Activated CD8-positive, alpha-beta memory T cell treated with anti-CD3 and anti-CD28 coated beads, Interleukin-2, amount 50 U/mL, for 48 hours (primary cell): ENCODE measurements around the gene DDX43.
A peak's percentile ranks its signal among the peaks of the same experiment; 100 is the strongest.
"Not testable (repeated sequence)": the region's sequence is repeated elsewhere in the genome, so short reads cannot be mapped to it uniquely, and the experiment has no call there.

ENCODE experiments used
- DNase-seq: peaks from one replicate; pipeline ENCODE4 v3.0.0-alpha.2; 2020

DDX43 gene

GRCh38 chr6:73389854-73390253 is 4.8 kb upstream of the DDX43 start:
- no peak for DNase-seq

DNA sequence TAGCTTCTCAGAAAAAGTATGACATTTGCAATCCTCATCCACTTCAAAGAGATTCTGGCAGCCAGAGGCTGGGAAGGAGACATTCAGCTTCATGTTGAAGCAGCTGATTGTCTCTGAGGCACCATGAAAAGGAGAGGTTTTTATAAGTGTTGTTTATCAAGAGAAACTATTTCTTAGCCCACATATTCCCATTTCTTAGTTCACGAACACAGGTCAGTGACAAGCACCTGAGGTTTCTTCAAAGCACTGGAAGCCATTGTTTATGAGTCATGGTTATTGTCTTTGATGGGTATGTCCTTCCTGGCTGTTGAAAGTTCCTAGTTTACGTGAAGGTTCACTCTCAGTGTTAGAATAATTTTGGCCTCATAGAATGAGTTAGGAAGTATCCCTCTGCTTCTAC is 3.0 kb upstream of the DDX43 start:
- no peak for DNase-seq

GRCh38 chr6:73392188-73392587 is 2.4 kb upstream of the DDX43 start:
- DNase-seq = not testable (repeated sequence)

DNA sequence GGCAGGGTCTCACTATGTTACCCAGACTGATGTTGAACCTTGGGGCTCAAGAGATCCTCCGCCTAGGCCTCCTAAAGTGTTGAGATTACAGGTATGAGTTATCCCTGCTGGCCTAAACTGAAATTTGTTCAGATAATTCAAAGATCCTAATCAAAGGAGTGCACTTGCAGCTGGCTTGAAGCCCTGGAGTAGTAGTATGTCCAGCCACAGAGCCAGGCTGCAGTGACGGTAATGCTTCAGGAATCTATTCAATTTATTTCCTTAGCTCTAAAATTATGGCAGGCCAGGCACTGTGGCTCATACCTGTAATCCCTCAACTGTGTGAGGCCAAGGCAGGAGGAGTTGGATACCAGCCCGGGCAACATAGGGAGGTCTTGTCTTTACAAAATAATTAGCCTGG is 1.4 kb upstream of the DDX43 start:
- no peak for DNase-seq

- DNase-seq = no peak
These were observed 1.2 kb downstream of the DDX43 start for GRCh38 chr6:73395875-73396274.

DNA sequence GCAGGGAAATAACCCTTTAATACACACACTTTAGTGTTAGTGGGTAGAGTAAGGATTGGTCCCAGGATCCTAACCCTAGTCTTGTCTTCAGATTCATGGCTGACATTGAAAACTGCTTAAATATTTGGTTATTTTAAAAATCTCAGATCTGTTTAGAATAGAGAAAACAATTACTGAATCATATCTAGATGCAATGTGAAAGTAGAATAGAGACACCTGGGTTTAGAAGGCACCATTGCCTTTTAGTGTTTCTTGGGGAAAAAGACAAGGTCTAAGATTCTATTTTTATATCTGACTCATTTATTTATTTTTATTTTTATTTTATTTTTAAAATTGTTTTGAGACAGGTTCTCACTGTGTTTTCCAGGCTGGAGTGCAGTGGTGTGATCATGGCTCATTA is 6.0 kb downstream of the DDX43 start:
- no peak for DNase-seq

GRCh38 chr6:73409395-73409794 is 14.8 kb downstream of the DDX43 start:
- no peak for DNase-seq

GRCh38 chr6:73413102-73413501 is 18.5 kb downstream of the DDX43 start:
- no peak for DNase-seq

GRCh38 chr6:73418081-73418741 is 23.6 kb downstream of the DDX43 start:
- no peak for DNase-seq

DNA sequence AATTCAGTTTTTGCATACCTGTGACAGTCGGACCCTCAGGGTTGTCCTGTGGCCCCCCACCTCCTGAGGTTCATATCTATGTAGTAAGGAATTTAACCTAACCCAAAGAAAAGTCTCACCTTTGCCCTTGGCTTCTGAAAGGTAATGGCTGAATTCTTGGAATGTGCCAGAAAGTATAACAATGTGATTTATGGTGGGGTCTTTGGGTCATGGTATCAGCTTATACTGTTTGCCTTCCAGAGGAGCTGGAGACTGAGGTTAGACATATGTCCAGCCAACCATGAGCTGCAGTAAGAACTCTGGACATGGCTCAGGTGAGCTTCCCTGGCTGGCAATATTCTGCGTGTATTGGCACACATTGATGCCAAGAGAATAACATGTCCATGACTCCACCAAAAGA is 26.9 kb downstream of the DDX43 start:
- no peak for DNase-seq

DNA sequence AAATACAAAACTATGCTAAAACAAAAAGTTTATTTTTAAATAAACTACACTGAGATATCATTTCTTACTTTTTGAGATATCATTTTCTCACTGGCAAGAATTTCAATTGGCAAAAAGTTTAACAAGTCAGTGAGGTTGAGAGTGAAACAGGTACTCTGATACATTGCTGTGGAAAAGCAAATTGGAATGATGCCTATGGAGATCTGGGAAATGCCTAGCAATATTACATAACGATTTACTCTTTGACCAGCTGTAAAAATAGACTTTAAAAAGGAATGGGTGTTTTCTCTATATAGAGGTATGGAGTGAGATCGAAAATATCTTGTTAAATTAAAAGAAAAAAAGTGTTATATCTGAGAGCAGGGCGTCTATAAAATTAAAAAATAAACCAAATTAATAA is 40.6 kb downstream of the DDX43 start:
- DNase-seq = no peak

DNA sequence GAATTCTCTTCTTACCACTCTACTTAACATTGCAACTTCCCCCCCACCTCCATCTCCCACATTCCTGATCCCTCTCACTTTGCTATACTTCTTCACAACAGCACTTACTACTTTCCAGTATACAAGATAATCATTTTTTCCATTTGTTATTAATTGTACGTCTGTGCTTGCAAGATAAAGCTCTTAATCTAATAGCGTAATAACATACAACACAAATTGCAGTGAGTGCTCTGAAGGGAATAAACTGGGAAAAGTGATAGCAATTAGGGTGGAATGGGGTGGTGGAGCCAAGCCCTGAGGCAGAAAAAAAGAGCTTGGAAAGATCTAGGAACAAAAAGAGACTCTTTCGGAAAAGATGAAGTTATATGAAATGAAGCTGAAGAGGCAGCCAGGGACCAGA is 48.9 kb downstream of the DDX43 start:
- DNase-seq = no peak

- DNase-seq = peak; percentile 78
These were observed 56.8 kb downstream of the DDX43 start for GRCh38 chr6:73451223-73452106.

GRCh38 chr6:73452107-73452461 is 57.5 kb downstream of the DDX43 start, which contains the start of gene CGAS:
TSS of gene CGAS (minus strand) at chr6:73452297. CDS start at chr6:73452181, 116 bp downstream.
- peak; percentile 89 for DNase-seq

- DNase-seq = peak; percentile 20
These were observed 61.4 kb downstream of the DDX43 start for GRCh38 chr6:73455865-73456629.

DNA sequence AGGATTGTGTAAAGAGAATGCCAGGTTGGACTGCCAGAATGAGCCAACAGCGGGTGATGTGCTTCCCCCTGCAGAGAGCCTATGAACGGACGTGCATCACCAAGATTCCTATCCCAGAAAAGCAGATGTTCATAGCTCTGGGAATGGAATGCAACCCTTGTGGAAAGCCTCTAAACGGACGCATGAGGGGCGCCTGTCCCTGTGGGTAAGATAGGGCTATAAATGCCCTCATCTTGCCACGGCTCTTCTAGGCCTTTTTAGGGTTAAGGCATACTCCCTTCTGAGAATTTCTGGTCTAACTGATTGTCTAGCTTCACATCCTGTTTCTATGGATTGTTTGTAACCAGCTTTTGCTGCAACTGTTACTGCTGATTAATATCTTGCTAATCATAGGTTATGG is 64.8 kb downstream of the DDX43 start:
- not testable (repeated sequence) for DNase-seq

- DNase-seq = no peak
These were observed 65.4 kb downstream of the DDX43 start for GRCh38 chr6:73460056-73460455.

- DNase-seq = peak; percentile 88
These were observed 67.1 kb downstream of the DDX43 start, which contains the start of gene MTO1 for GRCh38 chr6:73461537-73462350. TSS of gene MTO1 (plus strand) at chr6:73461737. CDS start at chr6:73461855, 118 bp downstream.
